ENCODE measurements around the gene IL1RAP. TPM values are rescaled to one million over a fixed set of nuclear protein-coding genes. Genes with fewer than 3 reads are reported as not detected.

IL1RAP gene
- polyA plus RNA-seq, 3 donors = 12.8 to 19.3 (median 15.0) TPM

DNA sequence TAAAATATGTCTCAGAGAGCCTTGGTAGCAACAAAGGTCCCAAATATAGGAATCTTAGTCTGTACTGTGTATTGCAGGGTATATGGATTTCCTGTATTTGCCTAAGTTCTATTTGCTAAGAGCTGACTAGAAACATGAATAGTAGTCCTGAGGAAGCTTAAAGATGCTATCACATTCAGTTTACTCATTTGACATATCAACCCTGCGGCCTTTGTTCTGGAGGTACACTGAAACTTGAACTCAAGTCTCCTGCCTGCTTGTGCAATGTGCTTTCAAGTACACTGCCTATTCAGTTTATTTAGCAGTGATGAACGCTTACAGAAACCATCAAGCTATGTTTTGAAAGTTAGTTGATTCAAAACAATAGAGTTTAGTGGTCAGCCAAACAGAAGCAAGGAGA, 21.1 kb downstream of the IL1RAP start:
- no peak for DNase-seq

- no peak for DNase-seq
Observed at GRCh38 chr3:190537146-190537545, 23.3 kb downstream of the IL1RAP start.

DNA sequence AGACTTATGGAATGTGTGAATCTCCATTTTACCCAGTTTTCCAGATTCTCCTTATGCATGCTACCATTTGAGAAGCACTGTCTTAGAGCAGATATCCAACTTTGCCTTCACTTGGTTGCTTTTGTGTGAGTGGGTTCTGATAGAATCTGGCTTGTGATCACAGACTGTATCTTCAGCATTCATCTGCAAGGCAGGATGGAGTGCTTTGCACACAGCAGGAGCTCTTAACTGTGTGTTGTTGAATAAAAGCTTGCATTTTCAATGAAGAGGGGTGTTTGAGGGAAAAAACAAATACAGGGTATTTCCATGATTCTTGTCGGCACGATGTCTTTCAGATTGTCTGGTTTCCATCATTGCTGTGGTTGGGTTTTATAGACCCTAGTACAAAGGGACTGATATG, 24.4 kb downstream of the IL1RAP start:
- DNase-seq = no peak

- DNase-seq = no peak
Observed at GRCh38 chr3:190539526-190539925, 25.6 kb downstream of the IL1RAP start.

- no peak for DNase-seq
Observed at GRCh38 chr3:190541008-190541407, 27.1 kb downstream of the IL1RAP start.

- DNase-seq = no peak
Observed at GRCh38 chr3:190541560-190541959, 27.7 kb downstream of the IL1RAP start.

- DNase-seq = no peak
Observed at GRCh38 chr3:190542846-190543245, 29.0 kb downstream of the IL1RAP start.

GRCh38 chr3:190543671-190544070, 29.8 kb downstream of the IL1RAP start:
- DNase-seq = no peak

DNA sequence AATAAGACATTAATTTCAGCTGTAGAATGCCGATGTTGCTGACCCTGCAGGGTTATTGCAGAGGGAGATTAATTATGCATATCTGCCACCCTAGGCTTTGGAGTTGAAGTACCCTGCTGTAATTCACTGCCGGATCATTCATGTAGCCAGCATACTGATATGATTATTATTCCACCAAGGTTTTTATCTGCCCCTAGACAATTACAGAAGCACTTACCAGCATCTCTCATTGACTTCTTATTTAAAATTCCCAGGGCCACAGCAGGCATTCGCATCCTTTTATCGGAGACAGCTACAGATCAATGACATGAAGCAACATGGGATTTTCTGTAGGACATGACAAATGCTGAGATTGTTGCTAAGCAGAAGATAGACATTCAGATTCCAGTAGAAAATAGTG, 31.3 kb downstream of the IL1RAP start:
- no peak for DNase-seq

- DNase-seq = no peak
Observed at GRCh38 chr3:190546881-190547510, 33.1 kb downstream of the IL1RAP start.

DNA sequence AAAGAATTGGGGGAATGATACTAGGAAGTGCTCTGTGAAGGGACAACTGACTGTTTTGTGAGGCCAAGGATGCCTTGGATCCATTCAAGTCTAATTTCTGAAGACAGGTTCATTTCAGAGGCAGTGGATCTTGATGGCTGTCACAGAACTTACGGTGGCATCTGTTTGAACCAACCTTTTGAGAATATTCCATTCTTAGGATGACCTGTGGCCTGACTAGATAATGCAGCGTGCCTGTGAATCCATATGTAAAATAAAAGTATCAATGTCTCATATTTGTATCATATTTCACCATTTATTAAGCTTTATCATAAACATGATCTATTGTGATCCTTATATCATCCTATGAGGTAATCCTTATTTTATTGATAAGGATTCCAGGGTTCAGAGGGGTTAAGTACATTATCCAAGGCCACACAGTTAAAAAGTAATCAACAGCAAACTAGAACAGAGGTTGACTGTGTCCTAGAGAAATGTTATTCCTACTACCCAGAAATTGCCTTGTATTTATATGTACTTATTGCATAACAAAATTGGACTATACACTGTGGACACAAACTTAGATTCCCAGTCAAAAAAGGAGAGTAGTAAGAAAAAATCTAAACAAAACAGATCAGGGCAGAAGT, 34.3 kb downstream of the IL1RAP start:
- DNase-seq = no peak

DNA sequence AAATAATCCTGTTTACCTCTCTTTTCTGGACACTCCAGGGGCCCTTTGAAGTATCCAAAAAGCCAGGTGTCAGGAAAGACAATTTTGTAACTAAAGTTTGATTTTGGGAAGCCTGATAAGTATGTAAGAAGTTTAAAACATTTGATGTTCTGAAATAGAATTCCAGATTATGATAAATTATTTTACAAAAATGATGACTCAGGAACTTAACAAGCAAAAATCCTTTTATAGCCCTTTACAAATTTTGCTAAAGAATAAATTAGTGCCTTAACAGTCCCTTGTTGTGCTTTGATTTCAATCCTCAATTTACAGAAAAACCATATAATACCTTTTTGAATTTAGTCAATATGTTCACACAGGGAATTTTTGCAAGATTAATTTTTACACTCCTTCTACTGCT, 38.1 kb downstream of the IL1RAP start:
- DNase-seq = no peak

- no peak for DNase-seq
Observed at GRCh38 chr3:190552969-190553759, 39.3 kb downstream of the IL1RAP start.

GRCh38 chr3:190554197-190554596, 40.3 kb downstream of the IL1RAP start:
- no peak for DNase-seq

DNA sequence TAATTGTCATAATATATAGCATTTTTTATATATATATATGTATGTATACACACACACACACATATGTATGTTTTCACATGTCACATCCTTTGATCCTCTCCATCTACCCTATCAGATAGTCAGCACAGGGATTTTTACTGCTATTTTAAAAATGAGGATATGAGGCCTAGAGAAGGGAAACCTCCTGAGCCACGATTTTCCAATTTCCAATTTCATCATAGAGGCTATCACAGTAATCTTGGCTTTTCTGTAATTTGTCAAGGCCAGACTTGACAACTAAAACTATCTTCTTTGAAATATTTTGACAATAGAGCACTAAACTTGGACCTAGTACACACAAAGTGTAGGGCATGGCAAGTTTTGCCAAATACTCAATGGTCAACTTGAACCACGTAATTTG, 42.5 kb downstream of the IL1RAP start:
- DNase-seq = no peak

GRCh38 chr3:190557296-190557695, 43.4 kb downstream of the IL1RAP start:
- no peak for DNase-seq

- no peak for DNase-seq
Observed at GRCh38 chr3:190558316-190558715, 44.4 kb downstream of the IL1RAP start.

DNA sequence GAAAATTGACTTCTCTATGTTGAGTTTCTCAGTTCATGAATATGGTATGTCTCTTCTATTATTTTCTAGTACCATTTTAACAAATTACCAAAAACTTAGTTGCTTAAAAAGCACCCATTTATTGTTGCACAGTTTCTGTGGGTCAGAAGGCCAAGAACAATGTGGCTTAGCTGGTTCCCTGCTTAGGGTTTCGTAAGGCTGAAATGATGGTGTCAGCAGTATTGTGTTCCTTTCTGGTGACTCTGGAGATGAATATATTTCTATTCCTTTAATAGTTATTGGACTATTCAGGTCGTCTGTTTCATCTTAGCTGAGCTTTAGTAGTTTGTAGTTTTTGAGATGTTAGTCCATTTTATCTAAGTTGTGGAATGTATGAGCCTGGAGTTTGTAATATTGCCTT, 44.9 kb downstream of the IL1RAP start:
- no peak for DNase-seq

DNA sequence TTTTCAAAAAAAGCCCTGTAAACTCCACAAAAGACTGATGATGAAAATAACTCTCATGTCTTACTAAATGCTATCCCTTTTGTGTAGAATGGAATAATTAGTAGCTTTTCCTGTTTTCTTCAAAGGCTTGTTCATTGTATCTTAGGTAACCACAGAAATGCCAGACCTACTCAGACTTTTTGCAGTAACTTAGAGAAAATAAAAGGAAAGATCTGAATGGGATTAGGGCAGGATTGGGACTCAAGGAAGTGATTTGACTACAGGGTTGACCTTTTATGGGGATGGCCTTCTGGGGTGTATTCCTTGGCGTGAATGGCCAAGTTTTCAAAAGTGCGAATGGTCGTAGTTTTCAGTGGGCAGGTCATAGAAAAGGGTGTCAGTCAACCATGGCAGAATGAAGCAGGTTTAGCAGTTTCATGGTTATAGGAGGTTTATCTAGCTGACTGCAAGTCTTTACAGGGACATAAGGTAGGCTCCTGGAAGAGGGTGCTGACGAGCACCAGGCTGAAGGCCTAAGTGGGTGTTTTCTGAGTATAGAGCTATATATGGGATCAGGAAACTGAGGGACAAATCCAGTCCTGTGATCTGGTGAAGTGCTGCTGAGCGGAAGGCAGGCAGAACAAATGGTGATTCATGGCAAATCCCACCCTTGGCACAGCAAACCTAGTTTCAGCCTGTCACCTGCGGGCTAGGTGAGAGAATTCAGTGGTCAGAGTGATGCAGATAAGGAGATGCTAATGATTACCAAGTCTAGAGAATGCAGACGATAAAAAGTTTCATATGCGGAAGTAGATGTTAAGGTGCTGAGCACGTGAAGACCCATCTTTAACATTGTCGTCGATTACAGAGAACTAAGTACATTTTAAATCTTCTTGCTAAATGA, 46.4 kb downstream of the IL1RAP start:
- DNase-seq = no peak

- no peak for DNase-seq
Observed at GRCh38 chr3:190562866-190563510, 49.1 kb downstream of the IL1RAP start.

DNA sequence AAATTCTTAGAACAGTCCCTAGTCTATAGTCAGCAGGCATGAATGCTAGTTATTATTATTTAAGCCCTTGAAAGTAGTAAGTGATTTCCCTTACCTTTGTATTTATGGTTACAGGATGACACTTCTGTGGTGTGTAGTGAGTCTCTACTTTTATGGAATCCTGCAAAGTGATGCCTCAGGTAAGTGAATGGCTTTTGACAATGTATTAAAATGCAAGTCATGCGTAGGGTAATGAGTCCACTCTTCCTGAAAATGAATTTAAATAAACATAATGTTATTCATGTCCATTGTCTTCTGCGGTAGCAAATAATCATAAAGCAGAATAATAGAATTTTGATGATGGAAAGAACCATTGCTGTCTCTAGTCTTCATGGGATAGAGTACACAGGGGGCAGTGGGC, 50.3 kb downstream of the IL1RAP start:
- DNase-seq = no peak
